SIG-M5 treated with dmso at 0.1 percent for 504 hours (cell line): ENCODE data around the gene SNRPB2.

Experiments used
- DNase-seq: peaks from one replicate; lab custom pipeline; 2025; ENCODE audit not compliant: unreplicated experiment; lab: John Stamatoyannopoulos, UW

Gene SNRPB2

GRCh38 chr20:16729080-16729479 is 746 bp upstream of the SNRPB2 start:
- no peak for DNase-seq

- peak; percentile 81 for DNase-seq
These were observed 2.8 kb downstream of the SNRPB2 start for GRCh38 chr20:16732506-16733152.

- DNase-seq: no peak
These were observed 10.7 kb downstream of the SNRPB2 start for GRCh38 chr20:16740365-16741072.

- no peak for DNase-seq
These were observed 14.5 kb downstream of the SNRPB2 start for GRCh38 chr20:16744178-16744807.

GRCh38 chr20:16745204-16745603 is 15.4 kb downstream of the SNRPB2 start:
- no peak for DNase-seq

GRCh38 chr20:16747291-16747811 is 17.5 kb downstream of the SNRPB2 start:
- peak; percentile 35 for DNase-seq

DNA sequence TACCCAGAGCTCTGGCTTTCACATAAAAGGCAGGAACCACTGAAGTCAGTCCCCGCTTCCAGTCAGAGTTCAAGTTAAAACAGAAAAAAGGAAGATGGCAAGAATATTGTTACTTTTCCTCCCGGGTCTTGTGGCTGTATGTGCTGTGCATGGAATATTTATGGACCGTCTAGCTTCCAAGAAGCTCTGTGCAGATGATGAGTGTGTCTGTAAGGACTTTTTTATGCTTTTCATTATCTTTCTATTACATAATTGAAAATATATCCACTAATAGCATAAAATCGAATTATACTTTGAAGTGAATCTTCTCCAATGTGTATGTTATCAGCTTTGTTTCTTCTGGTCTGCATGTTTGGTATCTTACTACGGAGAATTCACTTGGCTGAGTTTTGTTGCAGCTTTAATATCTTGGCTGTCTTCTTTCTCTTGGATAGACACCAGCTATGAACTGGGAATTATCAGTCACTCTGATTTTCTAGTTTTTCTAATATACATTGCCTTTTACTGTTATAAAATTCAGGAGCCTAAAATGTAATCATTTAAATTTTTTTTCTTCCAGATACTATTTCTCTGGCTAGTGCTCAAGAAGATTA is 18.6 kb downstream of the SNRPB2 start, which contains the start of gene OTOR:
Gene OTOR (plus strand): TSS at position 51 of the 593 bp plus-strand sequence. CDS start 44 bp downstream, at position 95.
- DNase-seq: no peak

- no peak for DNase-seq
These were observed 19.7 kb downstream of the SNRPB2 start for GRCh38 chr20:16749573-16749972.

GRCh38 chr20:16752082-16752481 is 22.3 kb downstream of the SNRPB2 start:
- no peak for DNase-seq

DNA sequence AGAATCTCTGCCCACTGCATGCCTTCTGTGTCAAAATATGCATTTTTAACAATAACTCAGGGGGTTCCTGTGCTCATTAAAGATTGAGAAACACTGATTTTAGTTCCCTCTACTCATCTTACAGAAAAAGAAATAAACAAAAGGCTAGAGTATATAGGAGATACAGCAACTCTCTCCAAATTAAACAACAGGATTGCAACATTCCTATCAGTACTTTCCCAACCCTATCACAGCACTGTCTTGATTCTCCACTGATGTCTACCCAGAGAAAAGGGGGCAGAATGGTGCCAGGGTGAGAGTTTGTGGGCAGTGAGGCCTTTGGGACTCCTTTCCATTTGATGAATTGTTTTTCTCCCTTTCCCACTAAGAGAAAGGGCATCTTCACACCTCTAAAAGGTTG is 23.1 kb downstream of the SNRPB2 start:
- DNase-seq: no peak

DNA sequence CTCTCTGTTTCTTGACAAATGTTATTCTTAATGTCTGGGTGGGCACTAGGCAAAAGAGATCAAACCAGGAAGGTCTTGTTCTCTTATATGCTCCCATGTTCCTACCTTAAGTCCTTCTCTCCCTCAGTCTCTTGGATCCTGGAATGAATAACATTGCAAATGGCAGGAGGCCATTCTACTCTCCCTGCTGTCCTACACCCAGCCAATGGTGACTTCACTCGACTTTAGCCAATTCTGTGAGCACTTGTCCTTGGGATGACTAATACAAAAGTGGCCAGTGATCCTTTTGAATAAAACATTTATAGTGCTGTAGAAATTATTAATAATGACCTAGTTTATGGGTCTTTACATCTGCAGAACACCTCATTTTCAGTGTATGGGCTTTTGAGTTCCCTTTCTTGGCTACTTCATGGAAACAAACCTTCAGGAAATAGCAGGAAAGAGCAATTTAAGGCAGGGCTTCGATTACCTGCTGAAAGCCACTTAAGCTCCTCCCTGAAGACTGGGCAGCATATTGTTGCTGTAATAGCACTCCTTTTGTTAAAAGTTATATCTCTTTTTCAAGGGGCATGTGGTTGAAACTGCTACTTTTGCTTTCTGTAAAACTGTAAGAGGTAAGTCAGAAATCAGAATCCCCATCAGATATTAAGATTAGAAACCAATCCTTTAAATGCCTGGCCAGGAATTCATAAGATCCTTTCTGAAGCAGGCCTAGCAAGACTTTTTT is 28.8 kb downstream of the SNRPB2 start:
- DNase-seq: no peak

DNA sequence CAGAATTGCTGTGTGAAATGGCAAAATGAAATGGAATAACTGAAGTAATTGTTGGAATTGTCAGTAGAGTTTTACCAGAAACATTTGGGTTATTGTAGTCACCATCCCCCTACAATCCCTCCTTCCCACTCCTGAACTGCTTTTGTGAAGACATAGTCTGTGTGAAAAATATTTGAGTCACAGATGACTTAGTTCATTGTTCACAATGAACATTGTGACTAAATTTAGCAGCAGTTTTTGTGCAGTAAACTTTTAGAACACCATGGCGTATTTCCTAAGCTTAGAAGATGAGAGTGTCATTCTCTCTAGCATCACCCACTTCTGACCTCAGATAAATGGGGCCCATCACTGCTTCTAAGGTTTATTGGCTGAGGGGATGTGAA is 29.3 kb downstream of the SNRPB2 start:
- no peak for DNase-seq

DNA sequence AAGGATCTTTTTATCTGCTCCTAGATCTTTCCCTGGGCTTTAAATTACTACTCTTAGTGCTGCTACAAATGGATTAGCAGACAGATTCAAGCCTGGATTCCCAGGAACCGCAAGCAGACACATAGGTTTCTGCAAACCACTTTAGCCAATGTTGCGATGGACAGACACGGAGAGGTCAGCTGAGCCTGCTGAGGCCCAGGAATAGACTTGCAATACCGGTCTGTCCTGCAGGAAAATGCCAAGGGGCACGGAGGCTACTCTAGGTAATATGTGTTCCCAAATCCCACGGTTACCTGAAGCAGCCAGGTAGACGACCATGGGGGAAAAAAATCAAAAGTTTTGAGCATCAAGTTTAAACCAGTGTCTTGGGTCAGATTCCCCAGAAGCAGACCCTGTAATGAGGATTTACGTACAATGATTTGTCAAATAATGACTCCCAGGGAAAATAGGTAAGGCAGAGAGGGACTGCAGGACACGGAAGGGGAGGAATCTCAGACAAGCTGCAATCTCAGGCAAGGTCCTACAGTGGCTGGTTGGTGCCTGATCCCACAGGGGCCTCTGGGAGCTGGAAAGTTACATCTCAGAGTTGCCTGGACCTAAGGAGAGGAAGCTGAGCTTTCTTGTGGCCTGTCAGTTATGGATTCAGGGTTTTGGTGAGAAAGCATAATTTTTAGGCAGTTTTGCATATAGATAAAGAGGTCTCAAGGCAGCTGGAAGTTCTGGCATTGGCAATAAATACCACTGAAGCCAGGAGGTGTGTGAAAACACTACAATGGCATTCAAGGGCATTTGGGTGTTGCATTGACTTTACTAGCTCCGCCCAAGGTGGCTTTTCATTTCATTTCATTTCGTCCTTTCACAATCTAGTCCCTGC is 30.8 kb downstream of the SNRPB2 start:
- DNase-seq: peak; percentile 48

DNA sequence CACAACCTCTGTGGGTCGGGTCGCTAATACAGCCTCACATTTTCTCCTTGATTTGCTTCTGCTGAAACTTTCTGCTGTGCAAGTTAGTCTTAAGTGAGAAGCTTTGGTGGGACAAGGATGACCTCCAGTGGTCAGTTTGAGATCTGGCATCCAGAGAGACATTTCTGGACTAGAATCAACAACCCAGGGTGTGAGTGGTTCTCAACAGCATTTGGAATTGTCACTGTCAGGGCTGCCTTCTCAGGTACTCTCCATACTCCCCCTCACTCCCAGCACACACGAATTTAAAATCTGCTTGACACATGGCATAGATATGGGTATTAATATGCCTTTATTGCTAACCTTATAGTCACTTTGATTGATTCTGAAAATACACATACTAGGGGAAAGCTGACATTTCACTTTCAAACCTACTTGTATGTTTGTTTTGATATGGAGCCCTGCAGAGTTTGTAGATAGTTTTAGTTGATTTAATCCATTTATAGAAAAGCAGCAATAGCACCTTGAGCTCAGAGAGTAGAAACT is 31.5 kb downstream of the SNRPB2 start:
- DNase-seq: peak; percentile 77

- DNase-seq: no peak
These were observed 34.7 kb downstream of the SNRPB2 start for GRCh38 chr20:16764560-16764959.

DNA sequence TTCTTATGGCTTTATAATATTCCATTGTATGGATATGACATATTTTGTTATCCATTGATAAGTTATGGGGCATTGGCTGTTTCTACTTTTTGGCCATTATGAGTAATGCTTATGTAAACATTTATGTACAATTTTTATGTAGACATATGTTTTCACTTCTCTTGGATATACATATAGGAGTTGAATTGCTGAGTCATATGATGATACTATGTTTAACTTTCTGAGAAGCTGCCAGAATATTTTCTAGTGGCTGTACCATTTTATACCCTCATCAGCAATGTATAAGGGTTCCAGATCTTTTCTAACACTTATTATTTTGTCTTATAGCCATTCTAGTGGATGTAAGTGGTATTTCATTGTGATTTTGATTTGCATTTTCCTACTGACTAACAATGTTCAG is 41.4 kb downstream of the SNRPB2 start:
- no peak for DNase-seq

GRCh38 chr20:16775961-16776360 is 46.1 kb downstream of the SNRPB2 start:
- DNase-seq: no peak

GRCh38 chr20:16777126-16777525 is 47.3 kb downstream of the SNRPB2 start:
- no peak for DNase-seq

DNA sequence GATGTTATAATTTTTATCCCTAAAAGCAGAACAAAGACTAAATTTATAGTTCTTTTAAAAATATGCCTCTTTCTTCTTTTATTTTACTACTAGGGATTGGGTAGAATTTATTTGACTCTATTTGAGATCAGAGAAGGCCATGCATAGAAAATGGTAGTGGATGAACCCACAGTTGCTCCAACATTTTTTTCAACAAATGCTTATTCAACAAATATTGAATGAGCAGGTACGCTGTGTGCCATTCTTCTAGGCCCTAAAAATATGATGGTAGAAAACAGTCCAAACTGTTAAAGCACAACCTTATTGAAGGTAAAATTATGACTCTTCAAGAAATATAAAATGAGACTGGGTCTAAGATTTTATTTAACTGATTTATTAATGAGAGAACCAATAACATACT is 48.3 kb downstream of the SNRPB2 start:
- no peak for DNase-seq

- no peak for DNase-seq
These were observed 51.7 kb downstream of the SNRPB2 start for GRCh38 chr20:16781496-16781895.
